Measurements from ENCODE around the gene TK1. TPM values are rescaled to one million over a fixed set of nuclear protein-coding genes. Genes with fewer than 3 reads are reported as not detected.

The TK1 gene
- total RNA-seq, 1 experiment from 2014 or later: 89.7 TPM

DNA sequence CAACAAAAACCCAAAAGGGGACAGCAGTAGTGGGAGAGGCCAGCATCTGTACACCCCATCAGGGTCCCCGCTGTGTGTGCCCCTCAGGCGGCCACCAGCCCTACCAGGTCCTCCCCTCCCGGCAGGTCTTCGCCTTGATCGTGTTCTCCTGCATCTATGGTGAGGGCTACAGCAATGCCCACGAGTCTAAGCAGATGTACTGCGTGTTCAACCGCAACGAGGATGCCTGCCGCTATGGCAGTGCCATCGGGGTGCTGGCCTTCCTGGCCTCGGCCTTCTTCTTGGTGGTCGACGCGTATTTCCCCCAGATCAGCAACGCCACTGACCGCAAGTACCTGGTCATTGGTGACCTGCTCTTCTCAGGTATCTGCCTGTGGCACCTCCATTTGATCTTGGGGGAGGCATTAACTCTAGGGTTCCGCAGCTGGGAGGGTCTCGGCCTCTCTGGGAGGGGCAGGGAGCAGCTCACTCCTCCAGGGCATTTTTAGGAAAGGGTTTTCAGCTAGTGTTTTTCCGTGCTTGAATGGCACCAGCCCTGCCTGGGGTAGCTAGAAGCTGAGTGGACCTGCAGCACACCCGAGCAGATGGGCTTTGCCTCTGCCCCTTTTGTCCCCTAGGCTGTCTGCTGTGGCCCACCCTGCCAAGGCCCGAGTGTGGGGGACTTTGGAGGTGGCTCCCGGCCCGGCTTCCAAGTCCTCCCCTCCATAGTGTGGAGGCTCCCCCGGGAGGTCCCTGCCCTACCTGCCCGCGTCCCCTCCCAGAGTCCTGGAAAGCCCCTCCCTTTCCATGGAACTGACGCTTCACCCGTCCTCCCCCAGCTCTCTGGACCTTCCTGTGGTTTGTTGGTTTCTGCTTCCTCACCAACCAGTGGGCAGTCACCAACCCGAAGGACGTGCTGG, 15.9 kb downstream of the TK1 start:
- no peak for DNase-seq
- no peak for TF ChIP-seq CTCF (IDR thresholded peaks at IDR 0.05; ENCODE audit: unreplicated experiment)
- CTCF ChIA-PET: interaction anchor here (0.6 kb wide), 1 partner anchor 193 kb away, joined by 4 read pairs; no protein-coding TSS in a partner anchor
- BruUV-seq (replicated peaks): TSS peak; percentile 16
- Mint-ChIP-seq H3K4me1 (ENCODE audit: low read depth, unreplicated experiment) (peaks cover 45% of the 10 kb centered on the region), H3K27me3 (ENCODE audit: unreplicated experiment) (no peaks in the 10 kb centered on the region), H3K4me3 (ENCODE audit: low read depth, unreplicated experiment) (peak overlapping the region; percentile 23), H3K9me3 (ENCODE audit: low read depth, unreplicated experiment) (no peaks in the 10 kb centered on the region), H3K36me3 (ENCODE audit: insufficient read depth, unreplicated experiment) (peaks cover 64% of the 10 kb centered on the region), H3K27ac (ENCODE audit: unreplicated experiment) (peak overlapping the region; percentile 87)
- intact Hi-C loops (cut with micrococcal nuclease; ENCODE audit: unreplicated experiment): no loop called here

GRCh38 chr17:78168903-78169793, 17.7 kb downstream of the TK1 start:
- Mint-ChIP-seq H3K4me3 (ENCODE audit: low read depth, unreplicated experiment) (peak overlapping the region; percentile 70), H3K27ac (ENCODE audit: unreplicated experiment) (peak overlapping the region; percentile 36), H3K9me3 (ENCODE audit: low read depth, unreplicated experiment) (no peaks in the 10 kb centered on the region), H3K4me1 (ENCODE audit: low read depth, unreplicated experiment) (peaks cover 29% of the 10 kb centered on the region), H3K36me3 (ENCODE audit: insufficient read depth, unreplicated experiment) (peaks cover 46% of the 10 kb centered on the region), H3K27me3 (ENCODE audit: unreplicated experiment) (no peaks in the 10 kb centered on the region)
- CTCF ChIA-PET: interaction anchor here (0.5 to 1.1 kb wide), 6 partner anchors 13 to 82 kb away, joined by 3 to 10 read pairs (median 4); partner anchors contain the start of genes AFMID and TK1
- intact Hi-C loops (cut with micrococcal nuclease; ENCODE audit: unreplicated experiment): no loop called here
- no TSS peak for BruUV-seq (replicated peaks)
- no peak for TF ChIP-seq CTCF (IDR thresholded peaks at IDR 0.05; ENCODE audit: unreplicated experiment)
- peak; percentile 76 for DNase-seq

- CTCF ChIA-PET: interaction anchor here (0.8 to 1.1 kb wide), 2 partner anchors 36 to 83 kb away, joined by 3 read pairs; no protein-coding TSS in a partner anchor
- Mint-ChIP-seq H3K4me3 (ENCODE audit: low read depth, unreplicated experiment) (peak within 1 kb of the TSS; percentile 70), H3K27me3 (ENCODE audit: unreplicated experiment) (no peaks in the 10 kb centered on the region), H3K36me3 (ENCODE audit: insufficient read depth, unreplicated experiment) (peaks cover 43% of the 10 kb centered on the region), H3K27ac (ENCODE audit: unreplicated experiment) (peak within 1 kb of the TSS; percentile 36), H3K4me1 (ENCODE audit: low read depth, unreplicated experiment) (peaks cover 21% of the 10 kb centered on the region), H3K9me3 (ENCODE audit: low read depth, unreplicated experiment) (no peaks in the 10 kb centered on the region)
- no TSS peak for BruUV-seq (replicated peaks)
- intact Hi-C loops (cut with micrococcal nuclease; ENCODE audit: unreplicated experiment): no loop called here
- peak; percentile 94 for DNase-seq
- TF ChIP-seq CTCF (IDR thresholded peaks at IDR 0.05; ENCODE audit: unreplicated experiment): no peak
Observed at GRCh38 chr17:78168242-78168902, 18.5 kb downstream of the TK1 start, which contains the start of gene SYNGR2. SYNGR2 (plus strand) TSS chr17:78168581; CDS start chr17:78168617, 36 bp downstream.

DNA sequence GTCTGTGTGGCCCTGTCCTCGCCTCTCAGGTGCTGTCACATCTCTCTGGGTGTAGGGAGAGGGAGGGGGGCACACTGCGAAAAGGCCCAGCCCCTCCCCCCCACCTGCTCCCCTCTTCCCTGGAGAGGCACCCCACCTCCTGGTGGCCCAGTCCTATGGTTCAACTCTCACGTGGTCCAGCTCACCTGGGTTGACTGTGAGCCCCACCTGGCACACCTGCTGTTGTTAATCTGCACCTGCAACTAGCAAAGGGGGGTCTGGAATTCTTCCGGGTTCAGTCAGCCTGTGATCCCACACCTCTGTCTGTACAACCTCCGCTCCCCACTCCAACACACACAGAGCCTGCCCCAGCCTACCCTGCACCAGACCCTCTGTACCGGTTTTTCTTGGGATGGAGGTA, 20.4 kb downstream of the TK1 start:
- BruUV-seq (replicated peaks): no TSS peak
- TF ChIP-seq CTCF (IDR thresholded peaks at IDR 0.05; ENCODE audit: unreplicated experiment): no peak
- DNase-seq: no peak
- H3K4me3 Mint-ChIP-seq (ENCODE audit: low read depth, unreplicated experiment): no peak overlapping the region
- peaks cover 33% of the 10 kb centered on the region for H3K36me3 Mint-ChIP-seq (ENCODE audit: insufficient read depth, unreplicated experiment)
- CTCF ChIA-PET: no interaction called here
- no peak overlapping the region for H3K27ac Mint-ChIP-seq (ENCODE audit: unreplicated experiment)
- intact Hi-C loops (cut with micrococcal nuclease; ENCODE audit: unreplicated experiment): no loop called here
- peaks cover 7% of the 10 kb centered on the region for H3K4me1 Mint-ChIP-seq (ENCODE audit: low read depth, unreplicated experiment)
- no peaks in the 10 kb centered on the region for H3K9me3 Mint-ChIP-seq (ENCODE audit: low read depth, unreplicated experiment)
- H3K27me3 Mint-ChIP-seq (ENCODE audit: unreplicated experiment): no peaks in the 10 kb centered on the region
